Endothelial cell of umbilical vein (primary cell): ENCODE data around the gene NEK6.

Experiments used
- CTCF ChIP-seq, 2 donors: IDR thresholded peaks; 1 replicate in 1 of 2; 2 replicates in 1 of 2; pipeline ENCODE4 v1.5.1; 2011; ENCODE audit warnings: low read length in 2 of 2, mild to moderate bottlenecking in 2 of 2, moderate library complexity in 2 of 2, control low read depth in 1 of 2, inconsistent platforms in 1 of 2, low read depth in 1 of 2; ENCODE audit not compliant: insufficient read depth in 1 of 2; ENCODE audit errors: extremely low read depth in 1 of 2
- EZH2 ChIP-seq: IDR thresholded peaks from 2 replicates; pipeline ENCODE4 v1.6.1; 2012; ENCODE audit warnings: borderline replicate concordance, low read depth, mild to moderate bottlenecking, moderate library complexity, low read length, inconsistent platforms; ENCODE audit not compliant: severe bottlenecking
- FOS ChIP-seq: IDR thresholded peaks from 2 replicates; pipeline ENCODE4 v1.6.1; 2011; ENCODE audit warnings: mild to moderate bottlenecking, low read length, moderate library complexity, borderline replicate concordance; ENCODE audit not compliant: insufficient read depth
- GATA2 ChIP-seq: IDR thresholded peaks from 2 replicates; pipeline ENCODE4 v1.7.0; 2011; ENCODE audit warnings: low read depth, mild to moderate bottlenecking, moderate library complexity, mixed read lengths, low read length; ENCODE audit not compliant: insufficient read length, insufficient read depth
- JUN ChIP-seq: IDR thresholded peaks from 2 replicates; pipeline ENCODE4 v1.6.1; 2011; ENCODE audit warnings: borderline replicate concordance, low read depth; ENCODE audit not compliant: insufficient read length, insufficient read depth
- MYC ChIP-seq: IDR thresholded peaks from one replicate; pipeline ENCODE4 v1.6.1; 2011; ENCODE audit warnings: mild to moderate bottlenecking, low read depth, low read length
- POLR2A ChIP-seq: IDR thresholded peaks from 2 replicates; pipeline ENCODE4 v1.6.1; 2012; ENCODE audit warnings: low read depth, mild to moderate bottlenecking, control low read depth, low read length
- POLR2AphosphoS5 ChIP-seq: IDR thresholded peaks from 2 replicates; pipeline ENCODE4 v1.6.1; 2012; ENCODE audit warnings: low read depth, mild to moderate bottlenecking, control low read depth, low read length, moderate library complexity; ENCODE audit not compliant: insufficient read depth
- TF ChIP-seq, protein P1 (sequence below): IDR thresholded peaks from 2 replicates; pipeline ENCODE4 v1.6.1; 2011; ENCODE audit not compliant: insufficient read depth, insufficient read length

- TF ChIP-seq EZH2 (no peak), POLR2A (no peak), CTCF (IDR thresholded peaks at IDR 0.05; ENCODE audit: extremely low read depth in 1 of 2, insufficient read depth in 1 of 2, low read depth in 1 of 2, low read length in 2 of 2) (no peak), JUN (no peak), POLR2AphosphoS5 (no peak), MYC (no peak), FOS (no peak), GATA2 (no peak)
- TF ChIP-seq, protein P1, sequence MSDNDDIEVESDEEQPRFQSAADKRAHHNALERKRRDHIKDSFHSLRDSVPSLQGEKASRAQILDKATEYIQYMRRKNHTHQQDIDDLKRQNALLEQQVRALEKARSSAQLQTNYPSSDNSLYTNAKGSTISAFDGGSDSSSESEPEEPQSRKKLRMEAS: no peak
These were observed 10.9 kb downstream of the NEK6 start for GRCh38 chr9:124268661-124269060.
